Osteoblast (primary cell): Measurements from ENCODE around the gene HAO2. TPM values are rescaled to one million over a fixed set of nuclear protein-coding genes. Genes with fewer than 3 reads are reported as not detected.
A peak's percentile ranks its signal among the peaks of the same experiment; 100 is the strongest.
"Not testable (repeated sequence)": the region's sequence is repeated elsewhere in the genome, so short reads cannot be mapped to it uniquely, and the experiment has no call there.

Source experiments
- DNase-seq: peaks from one replicate; pipeline ENCODE4 v3.0.0; 2011; ENCODE audit warnings: low spot score, mixed read lengths; ENCODE audit not compliant: insufficient read length; ENCODE audit errors: missing footprints
- H2AFZ ChIP-seq: 2 replicates; pipeline ENCODE4 v1.6.0; 2011; ENCODE audit warnings: mild to moderate bottlenecking, low read length
- H3K27ac ChIP-seq: 2 replicates; pipeline ENCODE4 v1.5.1; 2011; ENCODE audit warnings: mild to moderate bottlenecking, low read depth, low read length, moderate library complexity
- H3K27me3 ChIP-seq: 2 replicates; pipeline ENCODE4 v1.6.0; 2012; ENCODE audit warnings: mild to moderate bottlenecking, control low read depth, inconsistent platforms, low read length, moderate library complexity; ENCODE audit not compliant: insufficient read depth
- H3K36me3 ChIP-seq: 2 replicates; pipeline ENCODE4 v1.5.1; 2011; ENCODE audit warnings: mild to moderate bottlenecking, low read length, control low read depth, moderate library complexity; ENCODE audit not compliant: insufficient read depth
- H3K4me1 ChIP-seq: 2 replicates; pipeline ENCODE4 v1.5.1; 2011; ENCODE audit warnings: mild to moderate bottlenecking, low read length, control low read depth, moderate library complexity; ENCODE audit not compliant: insufficient read depth
- H3K4me2 ChIP-seq: 2 replicates; pipeline ENCODE4 v1.6.0; 2011; ENCODE audit warnings: mild to moderate bottlenecking, low read length; ENCODE audit not compliant: insufficient read depth
- H3K4me3 ChIP-seq: fragments of 200-600 bp; sonication (generic); 3 replicates; pipeline ENCODE4 v1.5.1; 2012; ENCODE audit warnings: mild to moderate bottlenecking, low read length, inconsistent platforms; ENCODE audit not compliant: insufficient read depth
- H3K79me2 ChIP-seq: 2 replicates; pipeline ENCODE4 v1.6.0; 2012; ENCODE audit warnings: mild to moderate bottlenecking, low read length, control low read depth, inconsistent platforms; ENCODE audit not compliant: insufficient read depth
- H3K9me3 ChIP-seq: 2 replicates; pipeline ENCODE4 v1.5.1; 2011; ENCODE audit warnings: low read depth, low read length, control low read depth
- H4K20me1 ChIP-seq: 2 replicates; pipeline ENCODE4 v1.6.0; 2012; ENCODE audit warnings: mild to moderate bottlenecking, low read length, control low read depth; ENCODE audit not compliant: insufficient read depth
- total RNA-seq: library from RNA; depleted of rRNA; stranded (reverse); fragments of >200 nt; gene quantifications from 2 replicates; pipeline ENCODE4 v1.2.3, GENCODE V29; 2012
- TF ChIP-seq, protein P1 (sequence below): IDR thresholded peaks from 2 replicates; pipeline ENCODE4 v1.5.1; 2011; ENCODE audit warnings: mild to moderate bottlenecking, low read depth, low read length, moderate library complexity; ENCODE audit errors: extremely low read depth

The HAO2 gene
- total RNA-seq, 1 donor: not detected

DNA sequence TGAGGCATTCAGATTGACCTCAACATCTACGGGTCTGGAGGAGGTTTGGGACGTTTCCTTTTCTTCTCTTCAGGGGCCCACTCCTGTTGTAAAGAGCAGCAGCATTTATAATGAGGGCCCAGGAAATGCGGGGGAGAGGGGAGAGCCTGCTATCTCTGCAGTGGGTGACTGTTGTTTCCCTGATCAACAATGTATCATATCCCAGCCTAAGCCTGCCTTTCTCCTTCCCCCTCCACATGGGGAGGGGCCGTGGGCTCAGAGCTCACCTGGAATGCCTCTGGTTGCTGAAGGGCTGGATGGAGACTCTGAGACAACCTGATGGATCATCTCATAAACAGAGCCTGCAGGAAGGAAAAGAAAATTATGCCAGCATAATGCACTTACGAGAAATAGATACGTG, 36.0 kb upstream of the HAO2 start:
- H3K9me3 ChIP-seq: no peaks in the 10 kb centered on the region
- H3K4me1 ChIP-seq: no peaks in the 10 kb centered on the region
- H3K79me2 ChIP-seq: no peaks in the 10 kb centered on the region
- H4K20me1 ChIP-seq: no peaks in the 10 kb centered on the region
- H3K27me3 ChIP-seq: peaks cover 5% of the 10 kb centered on the region
- H3K36me3 ChIP-seq: no peaks in the 10 kb centered on the region
- DNase-seq: no peak
- H2AFZ ChIP-seq: no peak overlapping the region
- no peak overlapping the region for H3K4me2 ChIP-seq
- TF ChIP-seq, protein P1, sequence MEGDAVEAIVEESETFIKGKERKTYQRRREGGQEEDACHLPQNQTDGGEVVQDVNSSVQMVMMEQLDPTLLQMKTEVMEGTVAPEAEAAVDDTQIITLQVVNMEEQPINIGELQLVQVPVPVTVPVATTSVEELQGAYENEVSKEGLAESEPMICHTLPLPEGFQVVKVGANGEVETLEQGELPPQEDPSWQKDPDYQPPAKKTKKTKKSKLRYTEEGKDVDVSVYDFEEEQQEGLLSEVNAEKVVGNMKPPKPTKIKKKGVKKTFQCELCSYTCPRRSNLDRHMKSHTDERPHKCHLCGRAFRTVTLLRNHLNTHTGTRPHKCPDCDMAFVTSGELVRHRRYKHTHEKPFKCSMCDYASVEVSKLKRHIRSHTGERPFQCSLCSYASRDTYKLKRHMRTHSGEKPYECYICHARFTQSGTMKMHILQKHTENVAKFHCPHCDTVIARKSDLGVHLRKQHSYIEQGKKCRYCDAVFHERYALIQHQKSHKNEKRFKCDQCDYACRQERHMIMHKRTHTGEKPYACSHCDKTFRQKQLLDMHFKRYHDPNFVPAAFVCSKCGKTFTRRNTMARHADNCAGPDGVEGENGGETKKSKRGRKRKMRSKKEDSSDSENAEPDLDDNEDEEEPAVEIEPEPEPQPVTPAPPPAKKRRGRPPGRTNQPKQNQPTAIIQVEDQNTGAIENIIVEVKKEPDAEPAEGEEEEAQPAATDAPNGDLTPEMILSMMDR: no peak
- H3K27ac ChIP-seq: no peak overlapping the region
- no peak overlapping the region for H3K4me3 ChIP-seq

DNA sequence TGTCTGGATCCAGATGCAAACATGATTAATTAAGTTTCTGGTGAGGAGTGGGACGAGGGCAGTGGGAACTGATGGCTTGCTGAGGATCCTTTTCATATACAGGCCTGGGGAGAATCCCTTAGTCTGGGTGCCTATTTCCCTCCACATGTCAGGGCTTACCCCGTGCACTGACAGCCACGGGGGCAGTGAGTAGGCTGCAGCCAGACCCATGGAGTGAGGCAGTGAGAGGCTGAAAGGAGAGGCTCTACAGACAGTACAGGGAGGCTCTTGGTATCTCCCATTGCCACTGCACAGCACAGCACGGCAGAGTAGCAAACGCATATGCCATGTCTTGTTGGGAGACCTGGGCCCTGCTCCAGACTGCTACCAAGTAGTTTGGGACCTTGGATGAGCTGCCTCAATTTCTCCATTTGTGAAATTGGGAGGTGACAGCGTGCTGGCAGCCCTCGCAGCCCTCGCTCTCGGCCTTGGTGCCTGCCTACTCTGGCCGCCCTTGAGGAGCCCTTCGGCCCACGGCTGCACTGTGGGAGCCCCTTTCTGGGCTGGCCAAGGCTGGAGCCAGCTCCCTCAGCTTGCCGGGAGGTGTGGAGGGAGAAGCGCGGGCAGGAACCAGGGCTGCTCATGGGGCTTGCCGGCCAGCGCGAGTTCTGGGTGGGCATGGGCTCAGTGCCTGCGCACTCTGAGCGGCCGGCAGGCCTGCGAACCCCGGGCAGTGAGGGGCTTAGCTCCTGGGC, 35.3 kb upstream of the HAO2 start:
- TF ChIP-seq, protein P1: no peak
- H4K20me1 ChIP-seq: no peaks in the 10 kb centered on the region
- no peak overlapping the region for H3K27ac ChIP-seq
- DNase-seq: peak; percentile 74
- no peak overlapping the region for H3K4me3 ChIP-seq
- no peaks in the 10 kb centered on the region for H3K9me3 ChIP-seq
- H3K27me3 ChIP-seq: peaks cover 9% of the 10 kb centered on the region
- H3K4me2 ChIP-seq: no peak overlapping the region
- H3K4me1 ChIP-seq: no peaks in the 10 kb centered on the region
- no peaks in the 10 kb centered on the region for H3K36me3 ChIP-seq
- H3K79me2 ChIP-seq: no peaks in the 10 kb centered on the region
- H2AFZ ChIP-seq: no peak overlapping the region

DNA sequence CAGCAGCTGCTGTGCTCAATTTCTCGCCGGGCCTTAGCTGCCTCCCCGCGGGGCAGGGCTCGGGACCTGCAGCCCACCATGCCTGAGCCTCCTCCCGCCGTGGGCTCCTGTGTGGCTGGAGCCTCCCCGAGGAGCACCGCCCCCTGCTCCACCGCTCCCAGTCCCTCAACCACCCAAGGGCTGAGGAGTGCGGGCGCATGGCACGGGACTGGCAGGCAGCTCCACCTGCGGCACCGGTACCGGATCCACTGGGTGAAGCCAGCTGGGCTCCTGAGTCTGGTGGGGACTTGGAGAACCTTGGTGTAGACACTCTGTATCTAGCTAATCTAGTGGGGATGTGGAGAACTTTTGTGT, 34.7 kb upstream of the HAO2 start:
- not testable (repeated sequence) for H2AFZ ChIP-seq

DNA sequence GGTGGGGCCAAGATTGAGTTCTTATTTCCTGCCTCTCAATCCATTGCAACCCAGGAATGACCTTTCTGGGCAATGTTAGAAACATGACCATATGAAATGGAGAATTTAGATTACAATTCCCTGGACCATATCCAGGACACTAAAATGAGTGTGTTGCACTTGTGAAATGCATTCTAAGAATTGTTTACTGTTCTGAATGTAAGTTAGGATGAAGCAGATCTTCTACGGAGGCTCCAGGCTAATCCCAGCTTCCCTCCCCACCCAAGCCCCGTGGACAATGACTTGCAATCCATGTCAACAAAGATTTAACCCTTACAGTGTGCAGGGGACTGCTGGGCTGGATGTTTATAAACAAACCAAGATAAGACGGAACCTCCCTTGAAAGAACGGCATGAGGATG, 31.7 kb upstream of the HAO2 start:
- Histone ChIP-seq H3K4me2 (no peak overlapping the region), H2AFZ (no peak overlapping the region), H3K9me3 (no peaks in the 10 kb centered on the region)

More for the DNA sequence above, 34.7 kb upstream of the HAO2 start:
- DNase-seq, H3K9me3 ChIP-seq, H3K4me1 ChIP-seq, H3K36me3 ChIP-seq, H3K79me2 ChIP-seq, H3K4me2 ChIP-seq, H3K4me3 ChIP-seq, H3K27me3 ChIP-seq, H3K27ac ChIP-seq, H4K20me1 ChIP-seq: not testable (repeated sequence)

More for the DNA sequence above, 31.7 kb upstream of the HAO2 start:
- H3K79me2 ChIP-seq: no peaks in the 10 kb centered on the region
- TF ChIP-seq, protein P1: no peak
- H3K27me3 ChIP-seq: peaks cover 9% of the 10 kb centered on the region
- DNase-seq: no peak
- H3K4me1 ChIP-seq: no peaks in the 10 kb centered on the region
- H3K4me3 ChIP-seq: no peak overlapping the region
- no peaks in the 10 kb centered on the region for H4K20me1 ChIP-seq
- H3K27ac ChIP-seq: no peak overlapping the region
- H3K36me3 ChIP-seq: no peaks in the 10 kb centered on the region
